ENCODE measurements around the gene SLC35A3. TPM values are rescaled to one million over a fixed set of nuclear protein-coding genes. Genes with fewer than 3 reads are reported as not detected.
"Not testable (repeated sequence)": the region's sequence is repeated elsewhere in the genome, so short reads cannot be mapped to it uniquely, and the experiment has no call there.

The SLC35A3 gene
- total RNA-seq, 1 donor from 2014 or later: 40.1 TPM

GRCh38 chr1:100036718-100037655, 67.2 kb downstream of the SLC35A3 start:
- DNase-seq: peak; percentile 28

DNA sequence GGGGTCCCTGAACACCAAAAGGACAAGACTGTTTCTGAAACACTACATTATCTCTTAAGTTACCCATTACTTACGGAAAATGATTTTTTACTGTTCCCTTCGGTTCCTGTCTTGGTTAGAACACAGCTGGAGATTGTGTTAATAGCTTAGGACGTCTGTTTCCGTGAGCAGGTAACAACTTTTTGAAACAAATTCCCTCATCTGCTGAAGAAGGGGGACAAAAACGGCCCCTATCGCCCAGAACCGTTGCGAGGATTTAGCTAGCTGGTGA, 67.8 kb downstream of the SLC35A3 start:
- no peak for DNase-seq

GRCh38 chr1:100037927-100038659, 68.3 kb downstream of the SLC35A3 start:
- peak; percentile 96 for DNase-seq

DNA sequence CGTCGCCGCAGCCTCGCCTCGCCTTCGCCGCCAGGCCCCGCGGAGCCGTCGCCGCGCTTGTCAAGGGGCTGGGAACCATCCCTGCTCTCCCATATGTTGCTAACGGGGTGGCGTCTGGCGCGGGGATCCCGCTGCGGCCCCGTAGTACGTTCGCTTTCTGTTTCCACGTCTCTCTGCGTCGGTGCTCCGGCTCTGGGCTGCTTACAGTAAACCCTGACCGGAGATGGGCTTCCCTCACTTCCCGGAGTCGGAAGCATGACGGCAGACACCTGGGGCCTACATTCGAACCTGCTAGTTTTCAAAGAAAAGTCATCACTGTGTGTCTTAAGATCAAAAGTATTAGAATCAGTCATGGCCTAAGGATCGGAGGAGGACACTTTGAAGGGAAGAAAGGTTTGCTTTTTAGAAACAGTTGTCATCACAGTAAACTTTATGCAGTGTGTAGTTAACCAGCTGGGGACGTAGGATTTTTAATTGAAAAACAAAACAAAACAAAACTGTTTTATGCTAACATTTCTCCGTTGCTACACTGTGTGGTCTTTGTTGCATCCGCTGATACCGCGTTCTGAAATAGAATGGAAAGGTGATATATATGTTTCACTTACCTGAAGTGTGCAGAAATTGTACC, 69.0 kb downstream of the SLC35A3 start:
- DNase-seq: peak; percentile 83

- DNase-seq: no peak
Observed at GRCh38 chr1:100039591-100039990, 69.8 kb downstream of the SLC35A3 start.

- DNase-seq: no peak
Observed at GRCh38 chr1:100045206-100045605, 75.4 kb downstream of the SLC35A3 start.

DNA sequence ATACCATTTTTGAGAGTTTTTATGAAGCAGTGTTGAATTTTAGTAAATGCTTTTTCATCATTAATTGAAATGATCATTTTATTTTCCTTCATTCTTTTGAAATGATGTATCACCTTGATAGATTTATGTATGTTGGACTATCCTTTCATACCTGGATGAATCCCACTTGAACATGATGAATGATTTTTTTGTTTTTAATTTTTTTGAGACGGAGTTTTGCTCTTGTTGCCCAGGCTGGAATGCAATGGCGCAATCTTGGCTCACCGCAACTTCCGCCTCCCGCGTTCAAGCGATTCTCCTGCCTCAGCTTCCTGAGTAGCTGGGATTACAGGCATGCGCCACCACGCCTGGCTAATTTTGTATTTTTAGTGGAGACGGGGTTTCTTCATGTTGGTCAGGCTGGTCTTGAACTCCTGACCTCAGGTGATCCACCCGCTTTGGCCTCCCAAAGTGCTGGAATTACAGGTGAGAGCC, 77.5 kb downstream of the SLC35A3 start:
- DNase-seq: not testable (repeated sequence)

- DNase-seq: no peak
Observed at GRCh38 chr1:100050139-100050538, 80.3 kb downstream of the SLC35A3 start.

DNA sequence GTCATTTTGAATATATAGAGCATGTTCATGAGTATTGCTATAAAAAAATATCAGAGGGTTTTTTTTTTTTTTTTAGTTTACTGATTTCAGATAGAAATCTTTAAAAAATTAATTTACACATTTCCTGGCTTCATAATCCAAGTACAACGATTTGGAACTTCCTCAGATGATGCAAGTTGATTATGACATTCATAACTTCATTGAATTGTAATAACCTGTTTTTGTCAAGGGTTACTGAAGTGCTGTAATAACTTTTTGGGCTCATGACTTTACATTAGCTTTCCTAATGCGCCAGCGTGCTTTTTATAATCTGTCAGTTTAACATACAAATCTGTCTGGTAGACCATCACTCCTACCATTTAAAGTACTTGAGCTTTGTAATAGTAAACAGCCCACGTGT, 81.6 kb downstream of the SLC35A3 start:
- no peak for DNase-seq

GRCh38 chr1:100051893-100052292, 82.1 kb downstream of the SLC35A3 start:
- no peak for DNase-seq

DNA sequence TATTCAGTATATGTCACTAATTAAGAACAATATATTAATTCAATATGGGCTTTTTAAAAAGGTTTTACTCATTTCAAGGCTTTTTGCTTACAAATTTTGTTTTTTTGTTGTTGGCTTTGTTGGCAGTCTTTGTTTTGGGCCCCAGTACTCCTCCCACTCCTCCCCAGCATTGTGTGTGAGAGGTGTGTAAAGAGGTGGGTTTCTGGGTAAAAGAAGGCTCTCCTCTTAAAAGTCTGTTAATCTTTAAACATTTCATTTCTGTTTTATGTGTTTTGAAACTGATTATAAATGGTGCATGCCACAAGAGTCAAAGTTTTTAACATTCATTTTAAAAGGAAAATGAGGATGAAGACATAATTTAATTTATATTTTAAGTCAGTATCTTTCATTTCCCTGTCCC, 83.3 kb downstream of the SLC35A3 start:
- DNase-seq: no peak

DNA sequence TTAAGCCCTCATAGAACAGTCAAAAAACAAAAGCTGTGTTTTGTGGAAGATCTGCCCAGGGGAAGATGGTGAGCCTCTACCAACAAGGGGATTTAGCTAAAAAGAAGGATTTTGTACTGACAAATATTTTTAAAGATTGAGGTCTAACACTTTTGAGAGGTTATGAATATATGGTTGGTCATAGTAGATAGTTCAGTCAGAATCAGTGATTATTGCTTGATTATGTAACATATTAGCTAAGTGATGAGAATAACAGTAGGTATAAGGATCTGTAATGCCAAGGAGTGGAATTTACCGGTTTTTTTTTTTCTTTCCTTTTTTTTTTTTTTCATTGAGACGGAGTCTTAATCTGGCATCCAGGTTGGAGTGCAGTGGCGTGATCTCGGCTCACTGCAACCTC, 83.9 kb downstream of the SLC35A3 start:
- no peak for DNase-seq

DNA sequence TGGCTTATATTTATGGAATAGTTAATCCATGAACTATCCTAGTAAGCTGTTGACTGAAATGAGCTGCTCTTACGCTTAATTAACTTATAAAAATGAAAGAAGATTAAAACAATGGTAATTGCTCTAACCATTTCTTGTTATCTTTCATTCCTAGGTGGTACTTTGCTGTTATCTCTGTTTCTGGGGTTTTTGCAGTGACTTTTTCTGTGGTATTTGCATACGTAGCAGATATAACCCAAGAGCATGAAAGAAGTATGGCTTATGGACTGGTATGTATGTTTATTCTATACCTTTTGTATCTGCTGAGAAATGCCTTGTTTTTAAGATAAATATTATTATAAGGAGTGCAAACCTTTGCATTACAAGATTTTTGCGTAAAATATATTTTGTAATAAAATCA, 91.9 kb downstream of the SLC35A3 start:
- DNase-seq: no peak

DNA sequence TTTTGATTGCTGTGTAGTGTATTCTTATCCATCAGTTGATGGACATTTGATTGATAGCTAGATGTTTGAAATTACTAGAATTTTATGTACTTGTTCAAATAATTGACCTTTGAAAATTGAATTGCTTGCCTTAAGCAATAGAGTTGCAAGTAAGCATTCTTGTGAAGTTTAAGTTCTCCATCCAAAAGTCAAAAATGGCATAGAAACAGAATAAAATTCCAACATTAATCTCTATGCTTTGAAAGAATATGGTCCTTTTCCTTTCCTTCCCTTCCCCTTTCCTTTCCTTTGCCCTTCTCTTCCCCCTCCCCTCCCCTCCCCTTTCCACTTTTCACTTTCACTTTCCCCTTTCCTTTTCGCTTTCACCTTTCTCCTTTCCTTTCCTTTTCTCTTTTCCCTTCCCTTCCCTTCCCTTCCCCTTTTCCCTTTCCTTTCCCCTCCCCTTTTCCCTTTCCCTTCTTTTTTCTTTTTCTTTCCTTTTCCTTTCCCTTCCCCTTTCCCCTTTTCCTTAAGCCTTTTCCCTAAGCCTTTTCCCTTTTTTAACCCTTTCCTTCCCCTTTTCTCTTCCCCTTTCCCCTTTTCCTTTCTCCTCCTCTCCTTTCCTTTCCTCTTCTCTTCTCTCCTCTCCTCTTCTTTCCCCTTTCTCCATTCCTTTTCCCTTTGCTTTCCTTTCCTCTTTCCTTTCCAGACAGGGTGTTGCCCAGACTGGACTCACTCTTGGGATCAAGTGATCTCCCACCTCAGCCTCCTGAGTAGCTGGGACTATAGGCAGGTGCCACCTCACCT, 95.6 kb downstream of the SLC35A3 start:
- no peak for DNase-seq

GRCh38 chr1:100065969-100066227, 96.1 kb downstream of the SLC35A3 start:
- DNase-seq: no peak

DNA sequence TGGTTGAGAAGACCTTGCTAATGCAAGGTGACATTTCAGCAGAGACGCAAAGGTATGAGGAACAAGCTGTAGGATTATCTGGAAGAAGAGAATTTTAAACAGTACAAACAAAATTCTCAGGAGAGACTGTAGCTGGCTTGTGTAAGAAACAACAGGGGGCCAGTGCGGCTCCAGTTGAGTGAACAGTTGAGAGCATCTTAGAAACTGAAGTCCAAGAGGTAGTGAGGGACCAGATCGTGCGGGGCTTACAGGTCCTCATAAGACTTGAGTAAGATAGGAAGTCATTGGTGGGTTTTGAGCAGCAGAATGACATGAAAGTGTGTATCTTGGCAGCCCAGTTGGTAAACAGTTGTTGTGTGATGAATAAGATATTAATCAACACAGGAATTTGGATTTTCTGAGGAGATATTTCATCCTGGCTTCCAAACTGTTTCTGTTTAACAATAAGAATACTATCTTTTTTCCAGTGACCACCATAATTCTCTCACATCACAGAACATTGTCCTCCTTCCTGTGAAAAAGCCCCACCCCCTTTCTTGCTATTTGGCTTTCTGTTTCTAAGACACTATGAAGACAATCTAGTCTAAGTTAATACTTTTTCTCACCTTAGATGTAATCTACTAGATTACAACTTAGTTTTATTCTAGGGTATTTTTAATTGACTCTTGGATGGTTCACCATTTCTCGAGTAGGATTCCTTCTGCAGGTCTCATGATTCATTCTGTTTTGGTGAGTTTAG, 100.6 kb downstream of the SLC35A3 start:
- no peak for DNase-seq

GRCh38 chr1:100073531-100073930, 103.7 kb downstream of the SLC35A3 start:
- DNase-seq: no peak

DNA sequence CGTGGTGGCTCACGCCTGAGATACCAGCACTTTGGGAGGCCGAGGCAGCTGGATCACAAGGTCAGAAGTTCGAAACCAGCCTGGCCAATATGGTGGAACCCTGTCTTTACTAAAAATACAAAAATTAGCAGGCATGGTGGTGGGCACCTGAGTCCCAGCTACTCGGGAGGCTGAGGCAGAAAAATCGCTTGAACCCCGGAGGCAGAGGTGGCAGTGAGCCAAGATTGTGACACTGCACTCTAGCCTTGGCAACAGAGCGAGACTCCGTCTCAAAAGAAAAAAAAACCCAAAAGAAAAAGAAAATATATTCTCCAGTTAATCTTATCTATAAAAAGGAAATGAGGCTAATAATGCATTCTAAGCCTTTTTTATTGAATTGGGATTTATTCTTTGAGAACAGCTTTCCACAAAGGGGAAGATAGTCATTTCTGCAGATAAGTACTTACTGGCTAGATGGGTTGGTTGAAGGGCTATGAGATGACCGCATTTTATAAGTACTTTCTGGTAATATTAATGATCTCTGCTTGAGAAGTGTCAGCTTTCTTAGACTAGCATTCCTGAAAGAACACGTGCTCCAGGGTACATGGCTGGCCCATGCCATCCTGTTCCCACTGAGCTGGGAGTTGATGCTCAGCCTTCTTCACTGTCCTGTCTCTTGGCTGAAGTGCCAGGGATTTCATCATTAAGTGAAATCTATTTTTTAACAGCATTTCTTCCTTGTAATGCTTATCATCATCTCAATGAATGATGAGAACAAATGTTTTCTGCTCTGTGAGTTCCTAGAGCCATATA, 105.0 kb downstream of the SLC35A3 start:
- DNase-seq: no peak

- no peak for DNase-seq
Observed at GRCh38 chr1:100075773-100076172, 106.0 kb downstream of the SLC35A3 start.

DNA sequence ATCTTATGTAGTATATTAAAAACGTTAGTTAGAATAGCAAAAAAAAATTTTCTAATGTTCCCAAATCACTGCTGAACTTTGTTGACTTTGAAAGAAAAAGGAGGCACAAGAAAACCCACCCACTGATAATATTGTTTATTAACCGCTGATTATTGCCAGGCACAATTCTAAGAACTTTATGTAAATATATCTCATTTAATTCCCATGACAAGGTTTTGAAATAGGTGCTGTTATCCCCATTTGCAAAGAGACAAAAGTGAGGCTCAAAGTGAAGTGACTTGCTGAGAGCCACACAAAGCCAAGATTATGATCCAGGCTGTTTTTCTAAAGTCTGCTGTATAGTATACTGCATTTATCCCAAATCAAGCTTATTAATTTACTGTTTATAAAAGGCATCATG, 106.5 kb downstream of the SLC35A3 start:
- no peak for DNase-seq

GRCh38 chr1:100076744-100077143, 106.9 kb downstream of the SLC35A3 start:
- DNase-seq: no peak

Measured in tongue (tissue), 2 donors.